ENCODE data around the gene ARHGAP18.

Gene ARHGAP18

DNA sequence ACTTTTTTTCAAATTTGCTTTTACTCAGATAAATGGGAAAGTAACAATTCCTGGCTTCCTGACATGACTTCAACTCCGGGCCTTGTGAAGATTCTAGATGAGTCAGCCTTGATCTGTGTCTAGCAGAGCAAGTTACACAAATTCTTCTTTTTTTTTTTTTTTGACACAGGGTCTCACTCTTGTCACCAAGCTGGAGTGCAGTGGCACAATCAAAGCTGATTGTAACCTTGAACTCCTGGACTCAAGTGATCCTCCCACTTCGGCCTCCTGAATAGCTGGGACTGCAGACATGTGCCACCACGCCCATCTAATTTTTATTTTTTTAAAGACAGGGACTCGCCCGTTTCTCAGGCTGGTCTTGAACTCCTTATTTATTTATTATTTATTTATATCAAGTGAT is 7.3 kb upstream of the ARHGAP18 start:
- peak; percentile 49 for DNase-seq

DNA sequence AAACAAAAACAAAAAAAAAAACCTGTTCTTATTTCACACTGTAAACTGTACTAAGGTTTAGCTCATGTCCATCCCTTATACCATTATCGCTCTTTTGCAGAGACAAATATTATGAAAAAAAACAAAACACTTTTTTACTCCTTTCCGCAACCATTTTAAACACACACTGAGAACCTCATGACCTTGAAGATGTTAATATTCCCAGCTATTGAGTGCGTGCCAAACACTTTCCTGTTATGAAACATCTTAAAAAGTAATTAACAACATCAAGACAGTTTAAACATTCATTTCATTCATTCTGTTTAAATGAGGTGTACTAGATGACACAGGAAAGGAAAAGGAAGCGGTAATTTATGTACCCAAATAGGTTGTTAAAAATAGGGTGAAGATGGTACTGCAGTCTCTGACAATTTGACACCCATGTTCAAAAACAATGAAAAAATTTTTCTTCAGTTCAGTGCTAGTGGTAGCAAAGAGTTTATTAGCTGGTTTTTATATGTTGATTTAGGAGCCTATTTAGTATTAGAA is 3.9 kb upstream of the ARHGAP18 start:
- no peak for DNase-seq

DNA sequence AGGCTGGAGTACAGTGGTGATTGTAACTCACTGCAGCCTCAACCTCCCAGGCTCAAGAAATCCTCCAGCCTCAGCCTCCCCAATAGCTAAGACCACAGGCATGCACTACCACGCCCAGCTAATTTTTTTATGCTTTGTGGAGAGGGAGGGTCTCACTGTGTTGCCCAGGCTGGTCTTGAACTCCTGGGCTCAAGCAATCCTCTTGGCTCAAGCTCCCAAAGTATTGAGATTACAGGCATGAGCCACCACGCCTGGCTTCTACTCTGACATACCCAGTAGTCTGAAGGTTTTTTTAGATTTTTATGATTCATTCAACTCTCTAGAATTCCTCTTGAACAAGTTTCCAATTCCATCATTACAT is 1.3 kb upstream of the ARHGAP18 start:
- DNase-seq = no peak

DNA sequence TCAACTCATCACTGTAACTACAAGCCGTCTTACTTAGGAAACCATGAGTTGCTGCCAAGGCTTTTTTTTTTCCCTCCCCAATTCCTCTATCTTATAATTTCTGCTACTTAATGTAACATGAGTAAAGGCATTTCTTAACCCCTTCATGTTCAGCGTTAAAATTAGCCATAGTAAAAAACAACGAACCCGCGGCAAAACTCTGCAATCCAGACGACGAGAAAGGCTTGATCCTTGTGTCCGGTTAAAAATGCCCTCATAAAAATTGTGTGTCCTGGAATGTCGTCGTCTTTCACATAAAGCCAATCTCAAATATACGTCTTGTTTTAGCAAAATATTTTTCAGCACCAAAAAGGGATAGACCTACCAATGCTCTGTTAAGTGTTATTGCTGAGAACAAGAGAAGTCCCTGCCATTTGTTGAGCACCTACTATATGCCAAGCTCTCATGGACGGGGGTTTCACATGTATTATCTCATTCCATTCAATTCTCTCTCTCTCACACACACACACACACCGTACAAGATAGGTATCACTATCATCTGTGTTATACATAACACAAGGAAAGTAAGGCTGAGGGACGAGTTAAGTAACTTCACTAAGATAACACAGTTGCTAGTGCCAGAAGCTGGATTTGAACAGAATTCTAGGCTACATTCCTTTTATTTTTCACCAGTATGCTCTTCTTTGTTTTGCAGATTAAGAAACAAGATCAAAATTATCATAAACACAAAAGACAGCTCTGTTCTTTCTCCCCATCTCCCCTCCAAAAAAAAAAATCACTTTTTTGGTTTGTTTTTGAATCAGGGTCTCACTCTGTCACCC is 683 bp upstream of the ARHGAP18 start:
- DNase-seq = no peak

DNA sequence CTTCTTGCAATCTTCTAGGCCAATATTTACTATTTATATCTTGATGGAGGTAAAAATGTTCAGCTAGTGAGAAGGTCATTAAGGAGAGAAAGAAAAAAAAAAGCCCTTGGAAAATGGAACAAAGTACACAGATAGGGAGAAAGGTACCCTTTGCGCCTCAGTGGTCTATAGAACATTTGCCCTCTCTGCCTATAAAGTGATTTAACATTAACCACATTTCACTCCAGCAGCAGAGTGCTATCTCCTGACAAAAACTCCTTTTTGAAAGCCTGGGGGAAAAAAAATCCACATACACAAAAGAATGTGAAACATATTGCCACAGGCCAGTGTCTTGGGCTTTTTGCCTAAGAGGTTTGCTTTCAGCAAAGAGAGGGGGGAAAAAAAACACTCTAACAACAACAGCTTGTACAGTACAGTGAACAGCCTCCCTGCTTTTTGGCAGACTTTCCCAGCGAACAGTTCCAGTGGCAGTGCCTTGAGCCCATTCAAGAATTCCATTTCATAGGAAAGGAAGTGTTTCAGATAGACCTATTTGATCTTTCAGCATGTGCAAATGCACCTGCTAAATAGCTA is 695 bp downstream of the ARHGAP18 start:
- no peak for DNase-seq

- no peak for DNase-seq
Measured at GRCh38 chr6:129708496-129709195, 1.3 kb downstream of the ARHGAP18 start.

GRCh38 chr6:129707882-129708495 is 2.0 kb downstream of the ARHGAP18 start:
- no peak for DNase-seq

DNA sequence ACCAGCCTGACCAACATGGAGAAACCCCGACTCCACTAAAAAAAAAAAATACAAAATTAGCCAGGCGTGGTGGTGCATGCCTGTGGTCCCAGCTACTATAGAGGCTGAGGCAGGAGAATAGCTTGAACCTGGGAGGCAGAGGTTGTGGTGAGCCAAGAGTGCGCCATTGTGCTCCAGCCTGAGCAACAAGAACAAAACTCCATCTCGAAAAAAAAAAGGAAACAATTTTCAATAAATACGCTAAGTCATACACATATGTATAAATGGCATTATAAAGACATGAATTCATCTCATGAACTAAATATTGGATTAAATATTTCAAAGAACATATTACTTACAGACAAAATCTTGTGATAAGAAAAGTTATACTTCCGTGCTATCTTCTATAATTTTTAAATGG is 2.9 kb downstream of the ARHGAP18 start:
- DNase-seq = no peak

DNA sequence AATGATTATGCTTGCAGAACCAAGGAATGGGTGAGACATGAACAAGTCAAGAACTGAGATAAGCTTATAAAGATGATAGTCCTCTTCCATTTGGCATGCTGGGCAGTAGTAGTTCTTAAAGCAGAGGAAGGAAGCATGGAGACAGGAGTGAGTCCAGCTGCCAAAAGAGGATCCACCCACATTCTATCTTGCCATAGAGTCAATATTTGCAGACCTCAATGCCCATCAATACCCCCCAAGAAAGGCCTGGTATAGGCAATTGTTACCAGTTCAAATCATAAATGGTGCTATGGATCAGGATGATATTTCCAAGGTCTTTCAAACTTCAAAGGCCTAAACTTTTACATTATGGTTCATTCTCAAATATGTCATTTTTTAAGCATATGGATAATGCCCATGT is 4.8 kb downstream of the ARHGAP18 start:
- no peak for DNase-seq

- DNase-seq = no peak
Measured at GRCh38 chr6:129704708-129705107, 5.3 kb downstream of the ARHGAP18 start.

- no peak for DNase-seq
Measured at GRCh38 chr6:129701721-129702455, 8.1 kb downstream of the ARHGAP18 start.

- DNase-seq = no peak
Measured at GRCh38 chr6:129700666-129701065, 9.3 kb downstream of the ARHGAP18 start.

DNA sequence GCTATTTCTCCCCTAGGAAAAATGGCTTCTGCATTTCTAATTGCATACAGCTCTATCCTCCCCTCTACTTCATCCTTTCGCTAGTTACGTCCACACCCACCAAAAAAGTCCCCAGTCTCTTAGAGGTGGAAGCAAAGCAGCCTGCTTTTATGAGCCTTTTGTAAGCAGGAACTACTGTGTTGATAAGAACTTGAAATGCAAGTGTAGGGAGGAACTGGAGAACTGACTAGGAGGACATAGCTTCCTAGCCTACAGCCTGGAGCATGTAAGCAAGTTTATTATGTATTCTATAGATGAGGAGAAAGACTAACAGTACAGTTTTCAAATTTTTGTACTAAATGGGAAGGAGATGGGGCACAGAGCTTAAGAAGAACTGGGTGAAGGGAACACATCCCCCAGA is 10.3 kb downstream of the ARHGAP18 start:
- no peak for DNase-seq

DNA sequence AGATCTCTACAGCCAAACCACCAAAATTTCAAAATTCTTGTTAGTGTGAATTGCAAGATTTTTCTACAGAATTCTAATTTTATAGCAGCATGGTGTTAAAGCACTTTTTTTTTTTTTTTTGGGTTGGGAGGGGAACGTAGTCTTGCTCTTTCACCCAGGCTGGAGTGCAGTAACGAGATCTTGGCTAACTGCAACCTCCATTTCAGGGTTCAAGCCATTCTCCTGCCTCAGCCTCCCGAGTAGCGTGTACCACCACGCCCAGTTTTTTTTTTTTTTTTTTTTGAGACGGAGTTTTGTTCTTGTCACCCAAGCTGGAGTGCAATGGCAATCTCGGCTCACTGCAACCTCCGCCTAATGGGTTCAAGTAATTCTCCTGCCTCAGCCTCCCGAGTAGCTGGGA is 11.5 kb downstream of the ARHGAP18 start:
- no peak for DNase-seq

GRCh38 chr6:129697788-129698187 is 12.2 kb downstream of the ARHGAP18 start:
- no peak for DNase-seq

DNA sequence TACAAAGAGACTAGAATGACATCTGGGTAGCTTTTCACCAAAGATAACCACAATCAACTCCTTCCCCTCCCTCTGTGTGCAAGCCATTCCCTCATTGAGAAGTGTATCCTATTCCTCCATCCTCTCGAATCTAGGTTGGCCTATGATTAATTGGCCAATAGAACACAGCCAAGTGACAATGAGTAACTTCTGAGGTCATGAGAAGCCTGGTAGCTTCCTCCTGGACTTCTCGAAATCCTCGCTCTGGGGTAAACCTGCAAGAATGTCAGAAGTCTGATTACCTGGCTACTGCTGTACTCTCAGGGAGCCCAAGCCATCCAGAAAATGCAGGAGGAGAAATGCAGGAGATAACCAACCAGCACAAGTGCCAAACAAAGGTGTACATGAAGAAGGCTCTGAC is 13.1 kb downstream of the ARHGAP18 start:
- DNase-seq = peak; percentile 50

- no peak for DNase-seq
Measured at GRCh38 chr6:129696028-129696418, 14.0 kb downstream of the ARHGAP18 start.

- DNase-seq = no peak
Measured at GRCh38 chr6:129695373-129696027, 14.5 kb downstream of the ARHGAP18 start.

DNA sequence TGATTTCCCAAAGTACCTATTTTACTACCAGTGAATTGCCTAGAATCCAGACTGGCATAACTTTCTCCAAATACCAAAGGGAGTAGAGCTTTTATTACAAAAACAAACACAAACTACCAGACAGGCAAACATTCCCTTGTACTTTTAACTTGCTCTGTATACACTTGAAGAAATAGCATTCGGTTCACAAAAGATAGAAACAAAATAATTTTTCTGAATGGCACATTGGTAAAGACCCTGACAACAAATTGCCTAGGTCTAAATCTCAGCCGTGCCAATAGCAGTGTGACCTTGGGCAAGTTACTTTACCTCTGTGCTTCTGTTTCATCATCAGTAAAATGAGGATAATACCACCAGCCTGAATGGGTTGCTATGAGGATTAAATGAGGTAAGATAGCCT is 15.9 kb downstream of the ARHGAP18 start:
- no peak for DNase-seq

DNA sequence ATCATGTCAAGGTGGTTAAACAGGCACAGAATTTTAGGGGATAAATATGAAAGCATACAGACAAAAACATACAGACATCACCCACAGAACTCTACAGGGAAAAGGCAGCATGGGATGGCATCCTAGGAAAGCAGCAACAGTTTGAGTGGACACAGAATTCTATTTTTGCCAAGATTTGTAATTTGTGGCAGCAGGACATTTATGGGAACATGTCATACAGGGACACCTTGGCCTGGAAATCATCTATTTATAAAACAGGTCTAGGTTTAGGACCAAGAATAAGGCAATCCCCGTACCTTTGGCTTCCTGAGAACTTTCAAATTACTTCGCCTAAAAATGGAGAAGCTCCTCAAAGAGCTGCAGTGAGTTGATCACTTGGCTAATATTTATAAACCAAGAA is 17.5 kb downstream of the ARHGAP18 start:
- no peak for DNase-seq

DNA sequence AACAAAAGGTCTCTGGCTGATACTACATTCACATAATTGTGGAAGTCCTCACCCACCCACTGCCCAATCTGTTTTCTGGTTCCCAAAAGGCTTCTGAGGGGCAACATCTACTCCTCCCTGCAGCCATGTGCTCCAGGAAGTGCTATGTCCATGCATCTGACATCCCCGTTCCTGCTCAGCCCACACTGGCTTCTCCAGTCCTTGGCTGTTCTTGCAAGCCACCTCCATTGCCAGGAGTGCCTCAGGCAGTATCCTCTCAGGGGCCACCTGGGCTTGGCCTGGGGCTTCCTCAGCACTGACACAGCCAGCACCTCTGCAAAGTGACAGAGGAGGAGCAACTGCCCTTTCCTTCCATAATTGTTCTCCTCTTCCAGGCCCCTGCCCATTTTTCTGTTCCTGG is 18.3 kb downstream of the ARHGAP18 start:
- no peak for DNase-seq

GRCh38 chr6:129691043-129691640 is 18.8 kb downstream of the ARHGAP18 start:
- no peak for DNase-seq

Measured in suppressor macrophage treated with lipopolysaccharide for 4 hours (primary cell).